Putamen (tissue), 1 donor: Measurements from ENCODE around the gene TUB.

Experiments used
- DNase-seq: peaks from one replicate; pipeline ENCODE4 v3.0.0-alpha.2; 2016; ENCODE audit warnings: low spot score

Gene TUB

DNA sequence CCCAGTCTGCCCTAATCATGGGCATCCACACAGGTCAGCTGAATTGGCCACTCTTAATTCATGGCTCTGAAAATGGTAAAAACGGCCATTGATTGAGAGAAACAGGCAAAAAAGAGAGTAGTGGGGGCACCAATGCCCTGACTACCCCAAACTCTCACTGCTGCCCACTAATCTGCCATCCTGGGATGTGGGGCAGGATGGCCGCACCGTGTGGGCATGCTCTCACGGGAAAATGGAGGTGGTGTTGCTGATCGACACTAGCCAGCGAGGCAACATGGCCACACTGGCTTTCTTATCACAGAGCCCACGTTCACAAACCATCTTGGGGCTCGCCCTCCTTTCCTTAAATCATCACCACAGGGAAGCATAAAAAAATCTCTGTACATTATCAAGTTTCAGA, 11.2 kb upstream of the TUB start:
- DNase-seq: no peak

DNA sequence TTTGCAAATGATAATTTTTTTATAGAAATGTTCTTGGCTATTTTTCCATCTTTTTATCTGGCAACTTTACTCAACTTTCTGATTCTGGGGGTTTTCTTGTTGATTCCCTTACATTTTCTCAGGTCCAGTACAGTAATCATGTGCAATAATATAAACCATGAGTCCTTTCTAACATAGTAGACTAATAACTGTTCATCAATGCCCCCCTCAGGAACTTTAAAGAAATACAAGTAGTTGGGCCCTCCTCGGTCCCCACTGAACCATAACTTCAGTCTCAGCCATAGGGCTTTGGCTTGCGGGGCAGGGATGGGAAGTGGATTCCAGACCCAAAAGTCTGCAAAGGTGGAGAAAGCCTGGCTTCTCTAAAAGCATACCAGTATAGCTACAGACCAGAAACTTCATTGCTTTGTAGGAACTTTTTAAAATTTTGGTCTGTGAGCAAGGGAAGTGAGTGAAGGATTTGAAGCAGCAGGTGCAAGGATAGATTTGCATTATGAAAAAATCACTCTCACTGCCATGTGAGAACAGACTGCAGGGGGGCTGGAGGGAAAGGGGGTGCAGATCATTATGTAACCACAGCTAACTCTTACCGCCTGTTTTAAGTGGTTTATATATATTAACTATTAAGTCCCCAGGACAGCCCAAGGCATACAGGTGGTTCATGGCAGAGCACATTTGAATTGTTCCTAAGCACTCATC, 10.4 kb upstream of the TUB start:
- DNase-seq: no peak

DNA sequence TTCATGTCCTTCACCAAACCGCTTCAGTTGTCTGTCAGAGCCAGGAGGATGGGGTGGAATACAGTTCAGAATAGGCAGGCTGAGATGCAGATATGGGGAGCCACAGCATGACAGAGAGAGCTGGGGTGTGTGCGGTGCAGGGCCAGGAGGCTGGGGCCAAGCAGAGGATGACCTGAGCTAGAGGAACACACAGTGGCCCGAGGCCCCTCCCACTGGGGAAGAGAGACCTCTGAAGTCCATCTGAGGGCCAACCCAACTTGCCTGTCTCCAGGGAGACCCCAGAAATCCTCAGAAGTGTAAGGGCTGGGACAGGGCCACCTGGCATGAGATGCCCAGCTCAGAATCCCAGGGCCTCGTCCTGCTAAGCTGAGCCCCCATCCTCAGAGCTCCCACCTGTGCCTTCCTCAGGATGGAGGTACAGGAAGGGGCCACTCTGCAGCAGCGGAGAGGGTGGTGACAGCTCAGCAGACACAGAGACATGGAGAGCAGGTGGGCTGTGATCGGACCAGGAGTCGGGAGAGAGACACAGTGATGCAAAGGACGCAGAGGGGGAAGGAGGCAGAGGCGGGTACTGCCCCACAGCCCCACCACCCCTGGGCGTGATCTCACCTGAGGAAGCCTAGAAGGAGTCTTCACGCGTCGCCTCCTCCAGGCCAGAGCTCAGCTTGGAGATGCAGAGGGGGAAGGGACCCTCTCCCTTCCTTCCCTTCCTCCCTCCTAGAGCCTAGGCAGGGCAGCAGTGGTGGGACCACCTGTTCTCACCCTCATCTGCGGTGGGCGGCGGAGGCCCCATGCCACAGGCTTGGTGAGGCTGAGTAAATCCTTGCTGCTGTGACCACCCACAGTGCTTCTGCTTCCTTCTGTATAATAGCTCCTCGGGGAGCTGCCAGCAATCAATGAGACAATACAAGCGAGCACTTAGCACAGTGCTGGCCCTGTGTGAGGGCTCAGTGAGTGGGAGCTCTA, 9.1 kb upstream of the TUB start:
- no peak for DNase-seq

DNA sequence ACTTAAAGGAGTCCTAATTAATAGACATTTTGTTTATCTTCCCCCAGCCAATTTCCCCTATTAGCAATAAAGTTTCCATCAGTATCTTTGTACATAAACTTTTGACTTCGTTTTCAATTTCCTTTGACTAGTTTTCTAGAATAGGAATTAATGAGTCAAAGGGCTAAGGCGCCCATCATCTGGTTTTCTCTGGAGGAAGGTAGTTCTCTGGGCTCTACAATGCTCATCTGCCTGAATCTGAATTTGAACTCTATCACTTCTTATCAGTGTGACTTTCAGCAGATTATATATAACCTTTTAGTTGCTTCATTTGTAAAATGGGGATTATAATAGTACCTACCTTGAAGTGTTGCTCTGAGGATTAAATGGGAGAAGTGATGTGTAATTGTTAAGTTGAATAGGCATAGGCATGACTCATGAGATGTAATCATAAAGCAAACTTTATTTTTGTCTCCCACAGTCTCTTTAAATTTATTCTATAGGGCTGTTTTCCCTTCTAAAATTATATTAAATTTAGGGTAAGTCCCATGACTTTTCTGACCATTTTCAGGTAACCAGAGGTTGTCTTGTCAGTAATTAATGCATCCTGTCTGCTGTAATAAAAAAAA, 5.8 kb upstream of the TUB start:
- DNase-seq: no peak

DNA sequence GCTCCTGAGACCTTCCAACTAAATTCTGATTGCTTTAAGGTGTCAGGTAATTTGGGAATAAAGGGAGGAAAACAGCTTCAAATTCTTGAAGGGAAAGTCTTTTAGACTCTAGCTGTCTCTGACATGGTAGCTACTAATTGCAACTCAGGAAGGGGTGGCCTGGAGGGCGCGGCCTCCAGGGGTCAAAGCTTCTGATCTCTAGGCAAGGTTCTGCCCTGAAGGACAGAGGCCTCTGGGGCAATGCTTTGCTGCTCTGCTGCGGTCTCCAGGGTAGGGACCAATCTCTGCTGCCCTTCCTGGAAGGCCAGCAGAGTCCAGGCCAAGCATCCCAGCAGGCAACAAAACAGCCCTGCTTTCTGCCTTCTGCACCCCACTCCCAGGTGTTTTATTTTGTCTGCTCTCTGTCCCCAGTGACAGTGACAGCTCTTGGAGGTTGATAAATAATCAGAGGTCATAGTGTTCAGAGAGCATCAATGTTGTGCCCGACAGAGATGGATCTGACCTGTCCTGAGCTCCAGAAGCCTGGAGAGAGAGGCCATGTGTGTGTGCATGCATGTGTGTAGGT, 1.8 kb upstream of the TUB start:
- no peak for DNase-seq

DNA sequence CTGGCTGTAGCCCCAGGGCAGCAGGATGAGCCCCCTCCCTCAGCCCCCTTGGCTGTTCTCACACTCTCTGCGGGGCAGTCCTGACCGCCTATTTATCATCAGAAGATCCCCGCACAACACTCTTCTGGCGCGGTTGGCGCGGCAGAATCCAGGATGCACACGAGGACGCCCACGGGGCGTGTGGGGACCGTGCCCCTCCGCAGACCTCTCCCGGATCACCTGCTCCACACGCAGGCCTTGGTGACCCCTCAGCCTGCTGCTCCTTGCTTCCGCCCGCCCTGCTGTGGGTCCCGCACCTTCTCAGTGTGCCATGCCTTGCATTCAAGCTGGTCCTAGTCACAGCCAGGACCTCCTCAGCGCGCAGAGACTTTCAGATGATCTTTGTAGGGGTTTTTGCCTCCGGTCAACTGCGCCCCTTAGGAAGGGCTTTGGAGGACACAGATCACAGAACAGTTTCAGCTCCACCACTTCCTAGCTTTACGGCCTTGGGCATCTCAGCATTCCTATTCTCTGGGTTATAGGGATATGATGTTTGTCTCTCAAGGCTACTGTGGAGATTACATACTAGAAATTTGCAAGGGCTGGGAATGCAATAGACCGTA, 841 bp upstream of the TUB start:
- no peak for DNase-seq

DNA sequence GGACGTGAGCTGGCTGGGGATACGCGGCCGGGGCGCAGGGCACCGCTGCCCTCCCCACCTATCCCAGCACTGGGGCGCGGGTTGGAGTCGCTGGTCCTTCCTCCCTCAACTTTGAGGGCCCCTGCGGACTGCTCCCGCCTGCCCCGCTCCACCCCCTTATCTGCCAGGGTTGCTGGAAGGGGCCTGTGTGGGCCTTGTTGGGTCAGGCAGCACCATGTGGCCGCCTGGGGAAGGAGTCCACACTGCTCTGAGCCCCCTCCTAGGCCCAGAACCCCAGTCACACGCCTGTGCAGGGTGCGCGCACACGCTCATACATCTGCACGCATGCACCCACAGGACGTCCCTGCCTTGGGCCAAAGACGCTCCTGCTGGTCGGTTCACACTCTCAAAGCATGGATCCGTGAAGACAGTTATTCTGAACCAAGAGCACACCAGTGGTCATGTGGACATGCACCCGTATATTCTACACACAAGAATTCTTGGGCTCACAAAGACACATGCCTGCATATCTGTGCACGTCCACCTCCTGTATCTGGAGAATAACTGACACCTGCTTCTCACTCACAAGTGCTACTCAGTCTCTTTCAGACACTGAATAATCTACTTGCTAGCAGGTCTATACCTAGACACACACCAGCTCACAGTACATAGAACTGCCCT, 710 bp downstream of the TUB start:
- no peak for DNase-seq

DNA sequence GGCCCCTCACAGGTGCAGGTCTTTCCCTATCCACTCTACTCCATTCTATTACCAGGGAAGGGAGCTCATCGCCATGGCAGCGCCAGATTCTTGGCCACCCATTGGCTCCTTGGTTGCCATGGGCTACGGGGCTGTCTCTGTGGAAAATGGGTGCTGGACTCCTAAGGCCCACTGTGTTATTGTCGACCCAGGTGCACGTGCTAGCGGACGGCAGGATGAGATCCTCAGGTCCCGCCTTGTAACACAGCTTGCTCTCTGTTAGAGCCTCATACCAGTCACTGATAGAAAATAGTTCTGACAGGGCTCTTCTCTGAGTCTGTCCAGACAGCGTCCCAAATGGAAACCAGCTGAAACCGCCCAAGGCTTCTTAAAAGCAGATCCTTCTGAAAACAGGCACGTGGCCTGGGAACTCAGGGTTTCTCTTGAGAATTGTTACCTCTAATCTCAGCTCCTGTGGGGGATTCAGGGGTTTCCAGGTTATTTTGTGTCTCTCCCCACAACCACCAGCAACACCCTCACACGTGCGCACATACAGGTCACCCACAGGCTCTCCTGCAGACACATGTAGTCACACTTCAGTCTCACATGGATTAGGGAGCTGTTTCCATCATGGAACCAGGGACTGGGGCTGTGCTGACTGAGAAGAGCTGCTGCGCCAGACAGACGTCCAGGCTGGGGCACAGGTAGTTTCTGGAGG, 1.5 kb downstream of the TUB start:
- DNase-seq: no peak

DNA sequence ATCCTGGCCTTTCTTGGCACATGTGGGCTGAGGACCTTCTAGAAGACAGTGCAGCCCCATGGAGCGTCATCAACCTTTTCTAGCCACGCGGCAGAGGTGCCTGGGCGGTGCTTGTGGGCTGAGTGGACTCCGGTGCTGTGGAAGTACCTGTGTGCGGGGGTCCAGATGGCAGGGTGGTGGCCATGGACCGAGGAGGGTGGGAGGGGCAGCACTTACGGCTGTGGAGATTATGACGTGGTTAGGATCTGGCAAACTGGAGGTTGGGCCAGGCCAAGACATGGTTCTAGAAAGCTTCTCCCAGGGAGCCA, 2.0 kb downstream of the TUB start:
- no peak for DNase-seq

DNA sequence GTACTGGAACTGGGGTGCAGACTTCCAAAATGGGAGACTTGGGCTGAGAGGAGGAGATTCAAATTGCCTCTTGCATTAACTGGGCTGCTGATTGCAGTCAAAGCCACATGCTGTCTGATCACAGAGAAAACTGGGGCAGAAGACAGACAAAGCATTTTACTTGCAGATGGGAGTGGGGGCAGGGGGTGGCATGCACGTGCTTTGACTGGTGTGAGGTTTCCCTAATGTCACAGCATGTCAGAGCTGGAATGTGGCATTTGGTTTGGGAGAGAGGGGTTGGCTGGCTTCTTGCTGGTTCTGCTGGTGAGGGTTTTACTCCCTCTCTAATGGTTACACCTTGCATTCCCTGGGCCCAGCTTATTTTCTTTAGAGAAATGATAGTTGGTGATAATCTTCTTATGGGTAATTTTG, 2.9 kb downstream of the TUB start:
- DNase-seq: no peak

DNA sequence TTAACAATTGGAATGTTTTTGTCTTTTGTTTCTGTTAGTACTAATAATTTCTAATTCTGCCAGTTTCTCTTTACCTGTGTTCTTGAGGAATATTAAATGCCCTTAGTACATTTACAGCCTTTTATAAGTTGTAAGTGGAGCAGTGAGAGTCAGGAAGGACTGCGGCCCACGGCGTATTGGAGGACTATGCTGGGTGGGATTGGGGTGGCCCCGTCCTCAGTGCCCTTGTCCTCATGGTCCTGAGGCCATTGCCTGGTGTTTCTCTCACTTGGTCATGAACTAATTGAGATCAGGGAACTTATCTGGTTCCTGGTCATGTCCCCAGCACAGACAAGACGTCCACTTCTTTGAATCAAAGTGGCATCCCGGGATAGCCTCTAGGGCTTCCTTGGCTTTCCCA, 3.3 kb downstream of the TUB start:
- DNase-seq: no peak

DNA sequence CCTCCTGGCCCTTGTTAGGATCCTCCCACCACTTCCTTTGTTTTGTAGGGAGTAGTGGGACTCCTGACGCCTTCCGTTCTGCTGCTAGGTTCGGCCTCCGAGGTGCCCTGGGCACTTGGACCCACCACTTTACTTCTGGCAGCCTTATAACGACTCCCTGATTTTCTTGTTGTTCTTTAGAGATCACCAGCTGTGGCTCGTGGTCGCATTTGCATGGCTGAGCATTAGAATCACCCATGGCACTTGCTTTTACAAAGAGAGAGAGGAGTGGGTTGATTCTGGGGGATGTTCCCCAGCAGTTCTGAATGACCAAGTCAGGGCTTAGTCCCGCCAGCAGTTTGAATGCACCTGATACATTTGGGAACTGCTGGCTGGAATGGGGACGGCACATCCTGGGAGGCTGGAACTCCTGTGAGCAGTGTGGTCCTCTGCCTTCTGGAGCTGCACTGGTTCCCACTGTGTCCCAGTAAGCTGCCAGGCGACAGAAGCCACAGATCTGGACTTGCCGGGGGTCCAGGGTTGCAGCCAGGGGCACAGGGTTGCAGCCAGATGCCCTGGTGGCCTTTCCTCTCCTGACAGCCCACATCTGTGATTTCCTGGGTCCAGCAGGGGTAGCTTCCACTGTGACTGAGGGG, 4.1 kb downstream of the TUB start:
- DNase-seq: no peak

DNA sequence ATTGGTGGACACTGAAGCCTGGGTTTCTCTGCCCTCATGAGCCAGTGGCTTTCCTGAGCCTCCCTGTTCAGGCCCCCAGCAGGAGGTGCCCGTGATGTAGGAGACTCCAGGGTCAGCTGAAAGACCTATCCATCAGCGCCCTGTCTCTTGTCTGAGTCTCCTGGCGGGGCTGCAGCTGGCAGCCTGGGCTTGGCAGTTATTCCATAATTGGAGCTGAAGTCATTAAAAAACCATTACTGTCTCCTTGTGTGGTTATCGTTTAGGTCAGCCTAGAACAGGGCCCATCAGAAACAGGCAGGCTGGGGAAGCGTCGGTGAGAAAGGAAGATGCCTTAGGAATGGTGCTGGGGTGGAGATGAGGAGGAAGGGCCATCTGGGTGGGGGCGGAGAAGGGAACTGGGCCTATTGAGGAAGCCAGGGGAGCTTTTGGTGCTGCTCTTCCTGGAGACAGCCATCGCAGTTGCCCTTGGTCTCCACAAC, 5.0 kb downstream of the TUB start:
- DNase-seq: no peak

DNA sequence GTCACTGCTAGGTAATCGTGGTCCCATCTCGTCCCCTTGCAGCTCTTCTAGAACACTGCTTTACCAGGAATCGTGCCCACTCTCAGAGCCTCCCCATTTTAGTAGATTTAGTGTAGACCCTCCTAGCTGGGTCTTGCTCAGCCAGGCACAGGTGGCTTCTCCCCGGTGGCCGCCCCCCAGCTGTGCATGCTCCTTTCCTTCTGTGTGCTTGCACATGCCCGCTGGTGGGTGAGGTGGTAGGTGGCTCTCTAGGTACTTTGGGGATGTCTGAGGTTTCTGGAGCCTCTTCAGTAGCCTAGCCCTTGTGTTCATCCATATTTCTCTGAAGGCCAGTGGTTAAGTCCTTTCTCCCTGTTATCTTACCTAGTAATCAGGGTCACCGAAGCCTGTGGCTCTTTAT, 5.6 kb downstream of the TUB start:
- no peak for DNase-seq

DNA sequence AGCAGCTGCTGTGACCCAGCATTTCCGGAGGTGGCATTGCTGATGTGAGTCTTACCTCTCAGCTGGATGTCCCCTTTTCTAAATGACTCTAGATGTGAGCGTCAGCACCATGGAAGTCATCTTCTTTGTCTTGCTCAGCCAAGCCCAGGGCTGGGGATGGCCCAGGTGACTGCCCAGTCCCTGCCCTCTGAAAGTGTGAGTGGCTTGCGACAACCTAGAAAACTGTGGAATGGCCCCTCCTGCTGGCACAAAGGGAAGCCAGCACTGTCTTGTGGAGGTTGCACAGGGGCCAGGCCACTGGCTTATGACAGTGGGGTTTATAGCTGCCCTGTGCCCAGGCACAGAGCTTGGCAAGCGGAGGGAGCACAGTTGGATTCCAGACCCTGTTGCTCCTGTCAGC, 6.2 kb downstream of the TUB start:
- DNase-seq: no peak

DNA sequence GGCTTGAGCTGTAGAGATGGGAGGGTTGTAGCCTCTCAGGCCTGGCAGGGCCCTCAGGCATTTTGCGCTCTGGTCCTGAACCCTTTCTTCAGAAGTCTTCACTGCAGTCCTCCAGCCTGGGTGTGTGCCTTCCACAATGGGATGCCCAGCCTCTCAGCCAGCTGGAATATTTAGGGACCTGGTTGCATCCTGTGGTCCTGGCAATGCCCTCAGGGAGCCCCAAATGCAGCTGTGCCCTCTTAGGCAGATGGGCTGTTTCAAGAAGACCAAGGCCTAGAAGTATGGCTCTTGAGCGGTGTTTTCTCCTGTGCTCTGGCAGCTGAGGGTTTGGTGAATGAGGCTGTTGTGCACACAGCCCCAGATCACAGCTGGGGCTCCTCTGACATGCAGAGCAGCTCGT, 6.7 kb downstream of the TUB start:
- DNase-seq: no peak

DNA sequence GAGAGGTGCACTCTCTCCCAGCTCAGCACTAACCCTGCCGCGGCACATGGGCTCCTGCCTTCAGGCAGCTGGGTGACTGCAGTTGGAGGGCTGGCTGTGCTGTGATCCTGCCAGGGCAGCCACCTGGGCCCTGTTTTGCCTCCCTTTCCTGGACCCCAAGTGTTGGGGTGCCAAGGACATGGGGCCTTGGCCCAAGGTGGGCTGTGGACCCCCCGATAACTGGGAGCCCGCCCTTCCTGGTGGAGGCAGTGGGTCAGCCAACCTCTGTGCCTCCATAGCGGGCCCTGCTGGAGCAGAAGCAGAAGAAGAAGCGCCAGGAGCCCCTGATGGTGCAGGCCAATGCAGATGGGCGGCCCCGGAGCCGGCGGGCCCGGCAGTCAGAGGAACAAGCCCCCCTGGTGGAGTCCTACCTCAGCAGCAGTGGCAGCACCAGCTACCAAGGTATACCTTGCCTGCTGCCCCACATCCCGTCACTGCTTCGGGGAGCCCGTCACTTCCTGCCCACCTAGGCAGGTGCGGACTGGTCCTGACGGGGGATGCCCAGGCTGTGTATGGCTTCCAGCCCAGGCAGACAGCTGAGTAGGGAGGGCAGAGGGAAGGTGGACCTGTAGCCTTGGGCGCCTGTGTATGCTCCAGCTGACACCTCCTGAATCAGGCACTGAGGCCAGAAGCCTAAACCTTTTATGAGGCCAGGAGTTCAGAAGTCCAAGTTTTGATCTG, 8.9 kb downstream of the TUB start:
- DNase-seq: no peak

DNA sequence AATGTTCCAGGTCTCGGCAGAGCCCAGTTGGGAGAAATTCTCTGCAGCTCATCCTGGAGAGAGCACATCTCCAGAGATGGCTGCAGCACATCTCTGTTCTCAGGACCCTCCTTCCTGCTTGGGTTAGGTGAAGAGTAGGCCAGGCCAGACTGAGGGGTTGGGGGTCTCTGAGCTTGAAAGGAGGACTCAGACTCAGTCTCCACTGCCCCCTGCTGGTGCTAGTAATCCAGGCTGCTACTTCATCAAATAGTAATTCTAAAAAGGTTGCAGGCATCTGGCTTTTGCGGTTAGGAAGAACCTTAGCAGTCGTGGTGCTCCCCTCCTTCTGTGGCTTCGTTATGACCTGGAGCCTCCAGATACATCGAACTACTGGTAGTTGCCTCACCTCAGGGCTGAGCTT, 9.7 kb downstream of the TUB start:
- no peak for DNase-seq

DNA sequence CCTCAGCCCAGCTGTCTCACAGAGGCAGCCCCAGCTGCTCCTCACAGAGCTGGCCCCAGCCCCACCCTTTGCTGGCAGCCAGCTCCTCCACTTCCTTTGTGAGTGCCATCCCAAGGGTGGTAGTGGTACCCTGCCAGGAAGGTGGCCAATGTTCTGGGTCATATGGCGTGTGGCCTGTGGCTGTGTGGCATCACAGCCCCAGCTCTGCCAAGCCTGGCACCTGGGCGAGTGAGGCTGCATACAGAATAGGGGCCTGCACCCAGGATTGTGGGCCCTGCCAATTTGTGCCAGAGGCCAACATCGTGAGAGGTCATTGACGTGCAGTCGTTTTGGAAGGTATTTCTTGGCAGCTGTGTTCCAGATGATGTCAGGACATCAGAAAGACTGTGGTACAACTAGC, 10.7 kb downstream of the TUB start:
- DNase-seq: no peak
